H1 (cell line): ENCODE results near the gene ADAMTS15. TPM values are rescaled to one million over a fixed set of nuclear protein-coding genes. Genes with fewer than 3 reads are reported as not detected.

Experiments
- GABPA ChIP-seq: IDR thresholded peaks from 2 replicates; pipeline ENCODE4 v1.6.1; 2011; ENCODE audit warnings: mild to moderate bottlenecking, low read length, moderate library complexity, borderline replicate concordance; ENCODE audit not compliant: insufficient read depth
- MAFK ChIP-seq: IDR thresholded peaks from 2 replicates; pipeline ENCODE4 v1.6.1; 2012; ENCODE audit warnings: low read depth, mild to moderate bottlenecking, improper control_type of control experiment, low read length
- TBP ChIP-seq: IDR thresholded peaks from 2 replicates; pipeline ENCODE4 v1.6.1; 2011; ENCODE audit warnings: low read depth, low read length, improper control_type of control experiment
- polyA plus RNA-seq, 7 experiments: library from polyadenylated mRNA; depleted of rRNA in 3 of 7; stranded (reverse) in 5 of 7; unstranded in 2 of 7; fragments of >200 nt in 5 of 7; fragments of 200-250 nt in 2 of 7; gene quantifications; 1 replicate in 5 of 7; 2 replicates in 1 of 7; 4 replicates in 1 of 7; pipeline versions ENCODE4 v1.2.1 to v1.2.3, GENCODE V29; 2011 to 2013; ENCODE audit warnings: missing spikeins in 2 of 7, mixed read lengths in 2 of 7
- total RNA-seq: library from RNA; stranded (reverse); fragmentation: NEBNext Ultra II Directional; extraction: Animal tissue kit (Norgen Biotek cat#: 25700); gene quantifications from 2 replicates; pipeline ENCODE4 v1.2.1, GENCODE V29; 2021
- TF ChIP-seq, protein P1 (sequence below): IDR thresholded peaks from 2 replicates; pipeline ENCODE4 v1.6.1; 2012; ENCODE audit warnings: inconsistent platforms

ADAMTS15 gene
- total and polyA plus RNA-seq, 2 of the 8 experiments (the other 6 are each of a cell fraction or from before 2014, with no cell fraction given), result 1.7 to 4.7 TPM

DNA sequence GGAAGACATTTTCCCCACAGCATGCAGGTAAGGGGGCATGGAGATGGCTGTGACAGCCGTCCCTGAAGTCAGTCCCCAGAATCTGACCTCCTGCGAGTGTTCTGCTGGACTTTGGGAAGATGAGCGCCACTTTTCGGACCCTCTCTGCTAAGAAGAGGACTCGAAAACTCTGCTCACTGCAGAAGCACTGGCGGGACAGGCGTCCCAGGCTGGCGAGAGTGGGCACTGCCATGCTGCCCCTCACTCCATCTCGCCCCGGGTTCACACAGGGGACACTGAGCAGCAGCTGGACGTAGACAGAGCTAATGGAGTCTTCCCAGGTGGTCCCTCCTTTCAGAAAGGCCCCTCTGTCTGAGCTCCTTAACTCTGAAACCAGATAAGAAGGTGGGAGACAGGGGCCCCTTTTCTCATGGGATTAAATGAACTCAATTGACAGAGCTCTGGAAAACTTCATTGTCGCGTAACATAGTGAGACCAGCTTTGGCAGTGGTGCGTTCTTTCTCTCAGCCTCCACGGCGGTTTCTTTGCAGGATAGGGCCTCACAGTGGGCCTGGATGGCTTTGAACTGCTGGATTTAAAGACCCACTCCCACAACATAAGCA is 24.8 kb upstream of the ADAMTS15 start (continued):
- TF ChIP-seq TBP (no peak), MAFK (no peak), GABPA (no peak)
- TF ChIP-seq, protein P1, sequence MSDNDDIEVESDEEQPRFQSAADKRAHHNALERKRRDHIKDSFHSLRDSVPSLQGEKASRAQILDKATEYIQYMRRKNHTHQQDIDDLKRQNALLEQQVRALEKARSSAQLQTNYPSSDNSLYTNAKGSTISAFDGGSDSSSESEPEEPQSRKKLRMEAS, result no peak
- TF ChIP-seq, all 59 proteins: peak for 0
